A549 (cell line): ENCODE results near the gene RAD23B. TPM values are rescaled to one million over a fixed set of nuclear protein-coding genes. Genes with fewer than 3 reads are reported as not detected.

Experiments used
- ATAC-seq, 2 experiments: fragments of 200-7000 bp in 1 of 2; fragments of >200 bp in 1 of 2; cut with Nextera tagmentation in 1 of 2; cut with Tn5 transposase in 1 of 2; 3 replicates each; pipeline versions ENCODE4 v1.8.0 to v1.9.1; 2018 to 2020; ENCODE audit warnings: mild to moderate bottlenecking in 1 of 2, moderate library complexity in 1 of 2
- CTCF ChIA-PET: fragments of 300-600 bp; sonication (Branson Sonifier 250); formaldehyde crosslinking; extraction: SDS; loops from one replicate; lab custom pipeline; 2021; ENCODE audit warnings: antibody characterized with exemption, inconsistent platforms; lab: Yijun Ruan, JAX
- POLR2A ChIA-PET: fragments of 350-600 bp; formaldehyde crosslinking; extraction: SDS; loops from one replicate; lab custom pipeline; 2021; ENCODE audit warnings: antibody characterized with exemption, inconsistent platforms; lab: Yijun Ruan, JAX
- DNase-seq, 2 experiments: peaks; one replicate each; pipeline versions ENCODE4 v3.0.0 to v3.0.0-alpha.2; 2011 to 2016; ENCODE audit warnings: low read depth in 1 of 2, low spot score in 1 of 2
- FAIRE-seq: peaks from 2 replicates; lab custom pipeline; 2011; peaks lifted over from hg19 to GRCh38; lab: Jason Lieb, UNC
- H3K27ac ChIP-seq, 2 experiments: fragments of >200 bp; sonication (Bioruptor Twin); formaldehyde crosslinking; 3 replicates each; pipeline ENCODE4 v1.5.1; 2016 to 2017
- H3K4me1 ChIP-seq: fragments of >200 bp; sonication (Bioruptor Twin); formaldehyde crosslinking; 3 replicates; pipeline ENCODE4 v1.6.1; 2016
- H3K4me2 ChIP-seq: fragments of >200 bp; sonication (Bioruptor Twin); formaldehyde crosslinking; 3 replicates; pipeline ENCODE4 v1.6.1; 2016
- H3K4me3 ChIP-seq: fragments of >200 bp; sonication (Bioruptor Twin); formaldehyde crosslinking; 3 replicates; pipeline ENCODE4 v1.5.1; 2016
- H3K9me3 ChIP-seq: fragments of >200 bp; sonication (Bioruptor Twin); formaldehyde crosslinking; 3 replicates; pipeline ENCODE4 v1.6.1; 2016
- CBX2 ChIP-seq: fragments of 200-600 bp; sonication (generic); IDR thresholded peaks from 2 replicates; pipeline ENCODE4 v1.6.1; 2016; ENCODE audit warnings: low read depth, mild to moderate bottlenecking, borderline replicate concordance
- CBX8 ChIP-seq: fragments of 200-600 bp; sonication (generic); IDR thresholded peaks from 2 replicates; pipeline ENCODE4 v1.6.1; 2016
- CEBPB ChIP-seq, 2 experiments: fragments of >200 bp in 1 of 2; sonication (Bioruptor Twin) in 1 of 2; formaldehyde crosslinking in 1 of 2; IDR thresholded peaks; 2 replicates each; pipeline ENCODE4 v1.6.1; 2012 to 2016
- EHF ChIP-seq: fragments of 250-450 bp; sonication (Bioruptor Pico); IDR thresholded peaks from 2 replicates; pipeline ENCODE4 v1.5.0; 2020; ENCODE audit warnings: mild to moderate bottlenecking
- GATA3 ChIP-seq: IDR thresholded peaks from 2 replicates; pipeline ENCODE4 v1.6.1; 2012; ENCODE audit warnings: borderline replicate concordance
- HDAC2 ChIP-seq: fragments of 200-600 bp; sonication (generic); IDR thresholded peaks from 2 replicates; pipeline ENCODE4 v1.6.1; 2016
- JUNB ChIP-seq: fragments of >200 bp; sonication (Bioruptor Twin); formaldehyde crosslinking; IDR thresholded peaks from 2 replicates; pipeline ENCODE4 v1.6.1; 2016
- MYC ChIP-seq: IDR thresholded peaks from 2 replicates; pipeline ENCODE4 v1.6.1; 2012; ENCODE audit warnings: mild to moderate bottlenecking, inconsistent platforms, low read length, improper control_type of control experiment, borderline replicate concordance
- NPAS2 ChIP-seq: fragments of 250-450 bp; sonication (Bioruptor Pico); IDR thresholded peaks from 2 replicates; pipeline ENCODE4 v1.8.0; 2022; ENCODE audit warnings: mild to moderate bottlenecking, moderate library complexity, borderline replicate concordance
- POLR2AphosphoS2 ChIP-seq: conservative IDR thresholded peaks from 2 replicates; pipeline ENCODE4 v1.6.1; 2012; ENCODE audit warnings: low read length, improper control_type of control experiment, inconsistent platforms
- RARB ChIP-seq: fragments of 250-450 bp; sonication (Bioruptor Pico); IDR thresholded peaks from 2 replicates; pipeline ENCODE4 v1.8.0; 2021; ENCODE audit warnings: mild to moderate bottlenecking, moderate library complexity
- RCOR1 ChIP-seq: fragments of 150-350 bp; IDR thresholded peaks from 2 replicates; pipeline ENCODE4 v1.6.1; 2014; ENCODE audit warnings: antibody characterized with exemption, low read length, low read depth
- SREBF2 ChIP-seq: fragments of 450-650 bp; IDR thresholded peaks from 2 replicates; pipeline ENCODE4 v1.6.1; 2014; ENCODE audit warnings: mild to moderate bottlenecking, moderate library complexity
- TFCP2L1 ChIP-seq: fragments of 250-450 bp; sonication (Bioruptor Pico); IDR thresholded peaks from 2 replicates; pipeline ENCODE4 v1.5.0; 2021; ENCODE audit warnings: mild to moderate bottlenecking
- ZNF302 ChIP-seq: fragments of 250-450 bp; sonication (Bioruptor Pico); IDR thresholded peaks from 2 replicates; pipeline ENCODE4 v1.9.0; 2021; ENCODE audit warnings: inconsistent platforms, mild to moderate bottlenecking, moderate library complexity
- WGBS: methylation state at CpG from one replicate; pipeline ENCODE4 v1.1.6; 2017; ENCODE audit errors: missing lambda C conversion rate; 5-methylcytosine and 5-hydroxymethylcytosine counted together
- polyA plus RNA-seq, 4 experiments: library from polyadenylated mRNA; depleted of rRNA in 3 of 4; stranded (reverse); fragments of >200 nt; fragmentation: RNase III in 1 of 4; extraction: RNeasy Plus Mini Kit Qiagen cat#74134 plus additional on column Dnase treatment in 1 of 4; gene quantifications; 2 replicates in 3 of 4; 3 replicates in 1 of 4; pipeline ENCODE4 v1.2.3, GENCODE V29; 2011 to 2017
- TF ChIP-seq, protein P1 (sequence below): IDR thresholded peaks from 2 replicates; pipeline ENCODE4 v1.6.1; 2012
- TF ChIP-seq, protein P2 (sequence below): fragments of 450-650 bp; IDR thresholded peaks from 2 replicates; pipeline ENCODE4 v1.6.1; 2014; ENCODE audit warnings: antibody characterized with exemption
- TF ChIP-seq, protein P3 (sequence below): IDR thresholded peaks from 2 replicates; pipeline ENCODE4 v1.6.1; 2012; ENCODE audit warnings: low read depth, borderline replicate concordance
- TF ChIP-seq, protein P4 (sequence below): fragments of >200 bp; sonication (Bioruptor Twin); formaldehyde crosslinking; IDR thresholded peaks from 3 replicates; pipeline ENCODE4 v1.6.1; 2016
- TF ChIP-seq, protein P5 (sequence below): fragments of 150-350 bp; IDR thresholded peaks from 2 replicates; pipeline ENCODE4 v1.6.1; 2014; ENCODE audit warnings: low read depth, mild to moderate bottlenecking, low read length

RAD23B gene
- polyA plus RNA-seq, 2 of the 4 experiments (the other 2 are of a cell fraction), result 136 to 195 TPM

DNA sequence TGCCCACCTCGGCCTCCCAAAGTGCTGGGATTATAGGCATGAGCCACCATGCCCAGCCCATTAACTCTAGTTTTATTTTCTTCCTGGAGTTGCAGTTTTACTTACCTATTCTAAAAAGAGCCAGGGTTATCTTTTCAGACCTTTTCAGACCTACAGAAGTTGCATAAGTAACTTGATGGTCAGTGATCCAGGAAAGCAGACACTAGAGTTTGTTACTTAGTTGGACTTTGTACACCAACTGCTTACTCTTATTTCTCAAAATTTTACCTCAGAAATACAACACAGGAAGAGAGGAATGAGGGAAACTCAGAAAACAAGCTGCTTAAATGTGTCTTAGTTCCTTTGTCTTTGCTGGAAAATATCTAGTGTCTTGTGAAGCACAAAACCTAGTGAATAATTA lies 25.4 kb downstream of the RAD23B start:
- ATAC-seq (no peak), FAIRE-seq (no peak)

DNA sequence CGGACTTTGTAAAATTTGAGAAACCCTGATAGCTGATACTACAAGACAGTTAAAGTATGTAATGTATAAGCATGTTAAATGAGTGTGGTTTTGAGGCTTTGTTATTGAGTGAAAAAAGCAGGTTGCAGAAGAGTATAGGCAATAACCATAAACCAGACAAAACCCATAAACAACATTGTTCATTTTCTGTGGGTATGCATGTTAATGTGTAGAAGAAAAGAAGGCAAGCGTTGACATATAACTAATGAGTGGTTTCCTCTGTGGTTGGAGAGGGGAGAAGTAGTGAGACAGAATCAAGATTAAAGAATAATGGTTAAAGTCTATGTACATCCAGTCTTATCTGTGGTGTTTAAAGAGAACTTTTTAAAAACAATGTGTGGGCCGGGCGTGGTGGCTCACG lies 26.2 kb downstream of the RAD23B start:
- FAIRE-seq (no peak), DNase-seq (no peak), ATAC-seq (no peak)
- H3K27ac ChIP-seq, result no peak overlapping the region
- POLR2A ChIA-PET, result no interaction called here
- CTCF ChIA-PET, result interaction anchor here (1.9 to 2.0 kb wide), 2 partner anchors 13 to 32 kb away, joined by 4 to 5 read pairs; no protein-coding TSS in a partner anchor
- 95% methylated on average over 5 of the region's 5 CpGs for WGBS
- H3K4me1 ChIP-seq, result peaks cover 6% of the 10 kb centered on the region; the same call in 1 of the 3 replicates
- no peak for TF ChIP-seq POLR2AphosphoS2
- no peaks in the 10 kb centered on the region for H3K9me3 ChIP-seq
- H3K4me2 ChIP-seq, result no peak overlapping the region
- no peak overlapping the region for H3K4me3 ChIP-seq

More for the DNA sequence above, 25.4 kb downstream of the RAD23B start:
- CTCF ChIA-PET, result interaction anchor here (1.9 to 2.2 kb wide), 3 partner anchors 14 to 33 kb away, joined by 4 to 6 read pairs (median 5); no protein-coding TSS in a partner anchor
- WGBS, result 0% methylated on average over 1 of the region's 1 CpG
- no peak overlapping the region for H3K27ac ChIP-seq
- H3K4me3 ChIP-seq, result no peak overlapping the region
- POLR2A ChIA-PET, result no interaction called here
- peaks cover 6% of the 10 kb centered on the region; the same call in 1 of the 3 replicates for H3K4me1 ChIP-seq
- no peak overlapping the region for H3K4me2 ChIP-seq
- no peak for DNase-seq
- H3K9me3 ChIP-seq, result no peaks in the 10 kb centered on the region
- TF ChIP-seq SREBF2, result no peak
- TF ChIP-seq, protein P1, sequence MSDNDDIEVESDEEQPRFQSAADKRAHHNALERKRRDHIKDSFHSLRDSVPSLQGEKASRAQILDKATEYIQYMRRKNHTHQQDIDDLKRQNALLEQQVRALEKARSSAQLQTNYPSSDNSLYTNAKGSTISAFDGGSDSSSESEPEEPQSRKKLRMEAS, result no peak
- no peak for TF ChIP-seq MYC
- no peak for TF ChIP-seq CBX2
- TF ChIP-seq RCOR1, result no peak
- TF ChIP-seq, protein P2, sequence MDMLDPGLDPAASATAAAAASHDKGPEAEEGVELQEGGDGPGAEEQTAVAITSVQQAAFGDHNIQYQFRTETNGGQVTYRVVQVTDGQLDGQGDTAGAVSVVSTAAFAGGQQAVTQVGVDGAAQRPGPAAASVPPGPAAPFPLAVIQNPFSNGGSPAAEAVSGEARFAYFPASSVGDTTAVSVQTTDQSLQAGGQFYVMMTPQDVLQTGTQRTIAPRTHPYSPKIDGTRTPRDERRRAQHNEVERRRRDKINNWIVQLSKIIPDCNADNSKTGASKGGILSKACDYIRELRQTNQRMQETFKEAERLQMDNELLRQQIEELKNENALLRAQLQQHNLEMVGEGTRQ, result no peak
- TF ChIP-seq ZNF302, result no peak
- TF ChIP-seq EHF (CRISPR knock-in tag), result no peak
- TF ChIP-seq HDAC2, result no peak
- no peak for TF ChIP-seq TFCP2L1 (CRISPR knock-in tag)
- TF ChIP-seq, protein P3, sequence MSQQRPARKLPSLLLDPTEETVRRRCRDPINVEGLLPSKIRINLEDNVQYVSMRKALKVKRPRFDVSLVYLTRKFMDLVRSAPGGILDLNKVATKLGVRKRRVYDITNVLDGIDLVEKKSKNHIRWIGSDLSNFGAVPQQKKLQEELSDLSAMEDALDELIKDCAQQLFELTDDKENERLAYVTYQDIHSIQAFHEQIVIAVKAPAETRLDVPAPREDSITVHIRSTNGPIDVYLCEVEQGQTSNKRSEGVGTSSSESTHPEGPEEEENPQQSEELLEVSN, result no peak
- TF ChIP-seq CBX8, result no peak
- TF ChIP-seq RARB, result no peak
- TF ChIP-seq CEBPB (IDR thresholded peaks at IDR 0.05), result no peak
- TF ChIP-seq JUNB, result no peak
- no peak for TF ChIP-seq GATA3
- TF ChIP-seq, protein P4, sequence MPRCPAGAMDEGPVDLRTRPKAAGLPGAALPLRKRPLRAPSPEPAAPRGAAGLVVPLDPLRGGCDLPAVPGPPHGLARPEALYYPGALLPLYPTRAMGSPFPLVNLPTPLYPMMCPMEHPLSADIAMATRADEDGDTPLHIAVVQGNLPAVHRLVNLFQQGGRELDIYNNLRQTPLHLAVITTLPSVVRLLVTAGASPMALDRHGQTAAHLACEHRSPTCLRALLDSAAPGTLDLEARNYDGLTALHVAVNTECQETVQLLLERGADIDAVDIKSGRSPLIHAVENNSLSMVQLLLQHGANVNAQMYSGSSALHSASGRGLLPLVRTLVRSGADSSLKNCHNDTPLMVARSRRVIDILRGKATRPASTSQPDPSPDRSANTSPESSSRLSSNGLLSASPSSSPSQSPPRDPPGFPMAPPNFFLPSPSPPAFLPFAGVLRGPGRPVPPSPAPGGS, result no peak
- TF ChIP-seq, protein P5, sequence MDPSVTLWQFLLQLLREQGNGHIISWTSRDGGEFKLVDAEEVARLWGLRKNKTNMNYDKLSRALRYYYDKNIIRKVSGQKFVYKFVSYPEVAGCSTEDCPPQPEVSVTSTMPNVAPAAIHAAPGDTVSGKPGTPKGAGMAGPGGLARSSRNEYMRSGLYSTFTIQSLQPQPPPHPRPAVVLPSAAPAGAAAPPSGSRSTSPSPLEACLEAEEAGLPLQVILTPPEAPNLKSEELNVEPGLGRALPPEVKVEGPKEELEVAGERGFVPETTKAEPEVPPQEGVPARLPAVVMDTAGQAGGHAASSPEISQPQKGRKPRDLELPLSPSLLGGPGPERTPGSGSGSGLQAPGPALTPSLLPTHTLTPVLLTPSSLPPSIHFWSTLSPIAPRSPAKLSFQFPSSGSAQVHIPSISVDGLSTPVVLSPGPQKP, result no peak
- TF ChIP-seq, all 56 proteins: peak for 0

DNA sequence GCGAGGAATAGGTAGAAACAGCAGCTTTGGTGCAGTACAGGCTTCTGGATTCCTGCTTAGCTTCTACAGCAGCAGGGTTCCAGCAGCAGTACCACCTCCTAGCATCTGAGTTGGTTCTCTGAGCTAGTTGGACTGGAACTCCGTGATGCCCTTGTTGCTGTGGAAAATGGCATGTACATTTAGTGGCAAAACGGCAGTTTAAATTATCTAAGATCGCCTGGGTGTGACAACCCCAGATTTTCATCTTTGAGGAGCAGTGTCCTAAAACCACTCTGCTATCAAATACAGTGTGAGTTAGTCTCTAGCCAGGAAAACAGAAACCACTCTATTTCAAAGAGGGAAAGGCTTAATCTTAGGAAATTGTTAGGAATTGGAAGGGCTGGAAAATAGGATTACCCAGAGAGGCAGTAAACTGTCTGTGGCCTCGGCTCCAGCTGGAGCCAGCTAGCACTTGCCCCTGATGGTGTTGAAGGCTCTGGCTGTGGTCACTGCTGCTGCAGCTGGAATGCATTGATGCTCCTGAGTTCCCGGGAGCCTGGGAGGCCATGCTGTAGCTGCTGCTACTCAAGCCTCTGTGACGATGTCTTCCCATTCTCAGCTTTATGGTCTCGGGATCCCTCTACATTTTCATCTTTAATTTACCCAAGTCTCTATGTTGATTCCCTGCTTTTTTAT lies 29.4 kb downstream of the RAD23B start:
- ATAC-seq, result peak in 1 of 2 experiments; percentile 54; a peak in 1 of 6 replicates
- 91% methylated on average over 7 of the region's 8 CpGs for WGBS
- ChIA-PET CTCF (interaction anchor here (1.2 to 1.6 kb wide), 3 partner anchors 15 to 29 kb away, joined by 3 to 8 read pairs (median 4); no protein-coding TSS in a partner anchor), POLR2A (no interaction called here)
- Histone ChIP-seq H3K4me2 (no peak overlapping the region), H3K27ac (no peak overlapping the region), H3K4me1 (peaks cover 14% of the 10 kb centered on the region; the same call in 1 of the 3 replicates), H3K9me3 (no peaks in the 10 kb centered on the region), H3K4me3 (no peak overlapping the region)
- DNase-seq, result no peak
- TF ChIP-seq NPAS2 (CRISPR knock-in tag), result no peak
- FAIRE-seq, result no peak
